GM18519 (cell line): ENCODE data around the gene NDUFA11.

Experiments used
- ATAC-seq: cut with Tn5 transposase; IDR thresholded peaks from one replicate; pipeline ENCODE4 v1.9.1; 2021; ENCODE audit warnings: mild to moderate bottlenecking, moderate library complexity; ENCODE audit not compliant: unreplicated experiment, low FRiP score

The NDUFA11 gene

GRCh38 chr19:5910638-5910907 is 7.0 kb upstream of the NDUFA11 start:
- ATAC-seq: no peak

DNA sequence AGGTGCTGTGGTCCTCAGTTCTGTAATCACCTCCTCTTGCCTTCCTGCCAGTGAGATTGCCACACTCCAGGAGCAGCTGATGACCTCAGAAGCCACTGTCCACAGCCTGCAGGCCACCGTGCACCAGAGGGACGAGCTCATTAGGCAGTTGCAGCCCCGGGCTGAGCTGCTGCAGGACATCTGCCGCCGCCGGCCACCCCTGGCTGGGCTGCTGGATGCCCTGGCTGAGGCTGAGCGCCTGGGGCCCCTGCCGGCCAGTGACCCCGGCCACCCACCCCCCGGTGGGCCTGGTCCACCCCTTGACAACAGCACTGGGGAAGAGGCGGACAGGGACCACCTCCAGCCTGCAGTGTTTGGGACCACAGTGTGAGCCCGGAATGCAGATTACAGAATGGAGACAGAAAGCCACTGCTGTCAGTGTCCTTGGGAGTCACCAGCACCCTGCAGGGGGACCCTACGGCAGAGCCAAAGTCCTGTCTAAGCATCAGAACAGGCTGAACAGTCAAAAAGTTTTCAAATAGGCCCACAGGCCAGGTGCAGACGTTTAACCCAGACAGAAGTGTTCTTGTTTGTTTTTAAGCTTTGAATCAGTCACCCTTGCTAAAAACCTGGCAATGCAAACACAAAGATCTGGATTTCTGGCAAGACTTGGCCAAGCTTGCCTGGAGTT is 5.3 kb upstream of the NDUFA11 start:
- no peak for ATAC-seq

GRCh38 chr19:5907241-5907640 is 3.7 kb upstream of the NDUFA11 start:
- no peak for ATAC-seq

- ATAC-seq: no peak
Measured at GRCh38 chr19:5905114-5905778, 1.7 kb upstream of the NDUFA11 start.

DNA sequence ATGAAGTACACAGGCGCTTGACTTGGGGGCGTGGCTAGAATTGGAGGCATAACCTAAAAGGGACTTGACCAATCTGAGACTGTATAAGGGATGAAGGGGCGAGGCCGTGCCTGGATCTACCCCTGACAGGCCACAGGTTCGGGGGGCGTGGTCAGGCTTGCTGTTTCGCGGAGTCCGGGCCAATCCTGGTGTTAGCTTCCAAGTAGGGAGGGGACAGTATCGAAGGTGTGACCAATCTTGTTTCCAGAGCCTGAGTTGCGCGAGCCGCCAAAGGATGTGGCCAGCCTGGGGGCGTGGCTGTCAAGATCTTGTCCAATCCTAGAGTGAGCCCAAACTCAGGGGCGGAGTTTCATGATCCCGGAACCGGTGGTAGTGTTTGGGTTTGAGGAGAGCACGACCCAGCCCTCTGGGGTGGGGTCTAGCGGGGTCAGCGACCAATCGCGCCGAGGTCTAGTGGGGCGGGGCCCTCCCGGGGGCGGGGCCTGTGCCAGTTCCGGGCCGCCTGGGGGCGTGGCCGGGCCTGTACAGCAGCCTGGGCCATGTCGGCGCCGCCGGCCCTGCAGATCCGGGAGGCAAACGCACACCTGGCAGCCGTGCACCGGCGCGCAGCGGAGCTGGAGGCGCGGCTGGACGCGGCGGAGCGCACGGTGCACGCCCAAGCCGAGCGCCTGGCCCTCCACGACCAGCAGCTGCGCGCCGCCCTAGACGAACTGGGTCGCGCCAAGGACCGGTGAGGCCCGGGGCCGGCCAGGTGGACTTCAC is 943 bp upstream of the NDUFA11 start, which contains the start of gene VMAC:
TSS of gene VMAC (plus strand) at position 521 of the 762 bp plus-strand sequence. CDS start at position 540, 19 bp downstream.
- peak; percentile 63 for ATAC-seq

DNA sequence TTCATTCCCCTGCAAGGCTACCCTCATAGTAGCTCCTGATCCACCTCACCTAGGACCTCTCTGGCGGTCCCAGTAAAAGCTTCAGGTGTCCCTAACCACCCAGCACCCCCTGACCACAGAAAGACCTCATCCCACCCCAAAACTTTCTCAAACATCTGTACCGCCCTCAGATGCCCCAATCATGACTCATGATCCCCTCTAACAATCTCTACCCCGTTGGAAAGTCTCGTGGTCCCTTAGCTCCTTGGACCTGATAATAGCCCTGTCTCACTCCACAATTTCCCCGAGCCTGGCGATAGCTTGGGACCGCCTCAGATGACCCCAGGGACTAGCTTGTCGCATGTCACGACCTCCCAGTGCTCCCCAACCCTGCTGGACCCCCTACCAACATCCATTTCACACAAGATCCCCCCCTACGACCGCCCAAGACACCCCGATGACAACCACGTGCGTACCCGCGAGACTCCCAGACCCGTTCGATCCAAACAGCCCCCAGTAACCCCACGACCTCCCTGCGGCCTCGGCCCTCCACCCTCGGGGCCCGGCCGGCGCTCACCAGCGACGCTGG is 450 bp downstream of the NDUFA11 start:
- no peak for ATAC-seq

DNA sequence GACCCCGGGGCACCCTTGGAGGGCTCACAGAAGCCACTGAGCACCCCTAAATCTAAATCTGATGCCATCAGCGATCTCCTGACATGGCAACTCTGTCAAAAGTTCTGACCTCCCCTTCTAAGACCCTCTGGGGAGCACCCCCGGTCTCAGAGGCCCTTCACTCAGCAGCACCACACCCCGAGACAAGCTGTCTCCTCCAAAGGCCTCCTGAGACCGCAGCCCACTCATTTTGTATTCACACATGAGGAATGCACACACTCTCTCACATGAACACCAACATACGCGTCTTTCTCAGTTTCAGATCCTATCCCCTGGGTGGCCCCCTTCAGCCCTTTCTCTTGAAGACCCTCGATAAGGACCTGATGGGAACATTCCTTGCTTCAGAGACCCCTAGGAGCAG is 2.6 kb downstream of the NDUFA11 start:
- ATAC-seq: no peak

GRCh38 chr19:5899728-5900526 is 3.7 kb downstream of the NDUFA11 start:
- ATAC-seq: no peak

- ATAC-seq: no peak
Measured at GRCh38 chr19:5897189-5897969, 6.2 kb downstream of the NDUFA11 start.

DNA sequence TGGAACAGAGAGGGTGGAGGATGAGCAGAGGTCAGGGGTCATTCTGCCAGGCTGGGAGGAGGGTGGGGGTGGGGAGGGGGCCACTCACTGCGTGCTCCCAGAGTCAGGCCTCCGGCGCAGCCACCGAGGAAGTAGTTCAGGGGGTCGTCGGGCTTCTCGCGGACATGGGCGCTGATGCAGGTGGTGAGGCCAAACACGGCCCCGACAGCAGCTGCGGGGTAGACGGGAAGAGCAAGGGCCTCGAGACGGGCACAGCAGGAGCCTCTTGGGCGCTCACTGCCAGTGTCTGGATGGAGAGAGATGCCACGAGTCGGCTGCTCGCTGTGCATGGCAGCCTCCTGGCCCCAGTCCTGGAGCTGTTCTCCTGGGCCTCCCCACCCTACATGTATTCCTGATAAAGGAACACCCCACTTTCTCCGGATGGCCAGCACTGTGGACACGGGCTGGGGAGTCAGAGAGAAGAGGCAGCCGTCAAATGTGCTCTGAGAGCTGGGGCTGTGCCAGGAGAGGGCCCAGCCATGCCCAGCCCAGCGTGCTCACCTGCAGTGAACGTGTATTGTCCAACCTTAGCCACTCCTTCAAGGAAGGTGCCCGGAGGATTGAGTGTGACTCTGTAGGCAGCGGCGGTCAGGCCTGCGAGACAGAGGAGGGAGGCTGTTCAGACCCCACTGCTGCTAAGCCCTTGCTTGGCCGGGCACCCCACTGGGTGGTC is 7.1 kb downstream of the NDUFA11 start:
- no peak for ATAC-seq

DNA sequence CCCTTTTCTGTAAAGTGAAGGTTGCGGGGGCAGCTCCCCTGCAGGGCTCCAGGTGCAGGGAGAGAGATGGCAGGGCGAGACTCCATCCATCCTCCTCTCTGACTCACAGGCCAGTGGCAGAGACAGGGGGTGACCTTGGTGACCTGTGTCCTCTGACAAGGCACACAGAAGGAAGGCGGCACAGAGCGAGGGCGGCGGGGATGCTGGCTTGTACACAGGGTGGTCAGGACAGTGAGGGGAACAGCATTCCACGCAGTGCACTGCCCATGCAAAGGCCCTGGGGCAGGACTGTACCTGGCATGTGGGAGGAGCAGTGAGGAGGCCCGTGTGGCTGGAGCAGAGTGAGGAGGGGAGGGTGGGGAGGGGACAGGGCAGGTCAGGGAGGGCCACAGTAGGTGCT is 7.7 kb downstream of the NDUFA11 start:
- ATAC-seq: no peak

DNA sequence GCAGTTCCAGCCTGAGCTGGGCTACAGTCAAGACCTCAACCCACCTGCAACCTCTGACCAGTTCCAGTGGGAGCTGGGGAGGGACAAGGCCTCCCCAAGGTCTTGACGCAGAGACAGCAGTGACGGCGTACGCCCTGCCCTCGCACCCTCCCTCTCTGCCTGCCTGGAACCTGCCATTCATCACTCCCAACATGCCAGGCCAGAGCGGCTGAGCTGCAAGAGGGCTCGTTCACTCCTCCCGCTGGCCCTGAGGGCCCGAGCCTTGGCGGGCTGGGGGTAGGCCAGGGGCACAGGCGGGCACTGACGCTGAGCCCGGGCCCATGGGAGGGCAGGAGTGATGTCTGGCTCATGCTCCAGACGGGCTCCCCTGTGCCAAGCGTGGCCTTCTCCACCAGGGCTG is 8.2 kb downstream of the NDUFA11 start:
- ATAC-seq: no peak

- ATAC-seq: no peak
Measured at GRCh38 chr19:5894704-5895349, 8.8 kb downstream of the NDUFA11 start.

DNA sequence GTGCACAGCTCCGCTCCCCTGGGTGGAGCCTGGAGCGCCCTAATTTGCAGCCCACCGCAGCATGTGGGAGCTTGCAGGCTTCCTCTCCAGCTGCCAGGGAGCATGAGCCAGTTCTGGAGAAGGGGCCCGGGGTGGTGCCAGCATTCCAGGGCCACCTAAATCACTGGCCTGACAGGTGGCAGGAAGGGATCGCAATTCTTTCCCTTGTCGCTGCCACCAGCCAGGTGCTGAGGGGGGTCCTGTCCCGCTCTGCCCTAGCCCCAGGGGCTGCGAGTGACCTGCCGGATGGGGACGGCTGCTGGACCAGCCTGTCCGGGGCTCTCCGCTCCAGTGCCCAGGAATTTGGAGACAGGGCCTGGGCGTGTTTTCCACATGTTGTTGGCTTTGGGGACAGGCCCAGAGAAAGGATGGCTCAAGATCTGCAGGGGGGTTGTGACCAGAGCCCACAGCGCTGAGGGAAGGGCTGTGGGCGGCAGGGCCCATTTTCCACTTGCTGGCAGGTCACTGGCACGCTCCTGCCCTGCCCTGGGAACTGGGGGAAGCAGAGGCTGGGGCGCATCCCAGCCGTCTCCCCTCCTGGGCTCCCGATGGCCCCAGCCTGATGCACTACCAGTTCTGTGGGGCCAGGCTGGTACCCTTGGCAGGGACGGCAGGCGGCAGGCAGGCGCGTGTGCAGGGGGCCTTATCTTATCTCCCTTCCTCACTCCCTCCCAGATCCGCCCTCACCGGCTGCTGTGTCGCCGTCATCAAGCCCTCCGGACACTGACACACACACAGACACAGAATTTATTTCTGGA is 9.5 kb downstream of the NDUFA11 start:
- ATAC-seq: no peak

- ATAC-seq: no peak
Measured at GRCh38 chr19:5893296-5893903, 10.2 kb downstream of the NDUFA11 start.

DNA sequence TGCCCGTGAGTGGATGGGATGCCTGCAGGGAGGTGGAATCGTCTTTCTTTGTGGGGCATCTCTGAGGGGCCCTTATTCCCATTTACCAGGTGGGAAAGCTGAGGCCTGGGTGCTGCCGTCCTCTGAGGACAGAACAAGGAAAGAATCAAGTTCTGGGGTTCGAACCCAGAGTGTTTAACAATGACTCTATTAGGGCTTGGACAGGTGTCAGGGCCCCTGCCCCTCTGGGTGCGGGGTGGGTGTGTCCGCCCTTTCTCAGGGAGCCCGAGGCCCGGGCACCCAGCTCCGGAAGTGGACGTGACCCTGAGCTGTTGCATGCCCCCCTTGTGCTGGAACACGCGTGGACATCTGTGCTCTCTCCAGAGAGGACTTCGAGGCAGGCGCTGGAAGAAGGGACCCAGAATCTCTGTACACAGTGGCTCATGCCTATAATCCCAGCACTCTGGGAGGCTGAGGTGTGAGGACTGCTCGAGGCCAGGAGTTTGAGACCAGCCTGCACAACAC is 10.8 kb downstream of the NDUFA11 start:
- no peak for ATAC-seq
